HepG2 (cell line): ENCODE measurements around the gene OR6C4. TPM values are rescaled to one million over a fixed set of nuclear protein-coding genes. Genes with fewer than 3 reads are reported as not detected.
A peak's percentile ranks its signal among the peaks of the same experiment; 100 is the strongest.

ENCODE experiments used
- ATAC-seq: fragments of 200-7000 bp; cut with Tn5 transposase; 3 replicates; pipeline ENCODE4 v1.9.1; 2020; ENCODE audit warnings: mild to moderate bottlenecking, moderate library complexity
- BruUV-seq: library from RNA; stranded (reverse); fragments of 400-500 nt; replicated peaks from 2 replicates; lab custom pipeline; 2021; lab: Mats Ljungman, UMichigan
- CTCF ChIA-PET: fragments of 300-600 bp; formaldehyde crosslinking; extraction: SDS; loops from one replicate; lab custom pipeline; 2021; ENCODE audit warnings: low total read pairs, inconsistent platforms, low intra/inter-chr PET ratio; lab: Yijun Ruan, JAX
- POLR2A ChIA-PET: fragments of 350-600 bp; sonication (Branson Sonifier 250); formaldehyde crosslinking; loops from one replicate; lab custom pipeline; 2020; ENCODE audit warnings: antibody characterized with exemption, inconsistent platforms; lab: Yijun Ruan, JAX
- DNase-seq: peaks from one replicate; pipeline ENCODE4 v3.0.0-alpha.2; 2015; ENCODE audit warnings: low spot score
- FAIRE-seq: peaks from 3 replicates; lab custom pipeline; 2011; peaks lifted over from hg19 to GRCh38; lab: Jason Lieb, UNC
- H2AFZ ChIP-seq: one replicate; pipeline ENCODE4 v1.6.1; 2011; ENCODE audit warnings: low read length, inconsistent platforms
- H3K27ac ChIP-seq: fragments of 300-600 bp; 3 replicates; pipeline ENCODE4 v1.8.0; 2011; ENCODE audit warnings: mixed run types, mild to moderate bottlenecking, mixed read lengths, low read length, inconsistent platforms; ENCODE audit not compliant: insufficient read depth; ENCODE audit errors: extremely low read length
- H3K27me3 ChIP-seq, 2 experiments: fragments of 200-600 bp in 1 of 2; 2 replicates in 1 of 2; 3 replicates in 1 of 2; pipeline versions ENCODE4 v1.6.0 to v1.8.0; 2011; ENCODE audit warnings: low read length in 2 of 2, mild to moderate bottlenecking in 2 of 2, moderate library complexity in 2 of 2, inconsistent platforms in 1 of 2; ENCODE audit not compliant: insufficient read depth in 2 of 2, control insufficient read depth in 1 of 2
- H3K36me3 ChIP-seq, 2 experiments: fragments of 200-600 bp in 1 of 2; replicated peaks in 1 of 2; 2 replicates in 1 of 2; 3 replicates in 1 of 2; pipeline versions ENCODE4 v1.5.1 to v1.8.0; 2011; ENCODE audit warnings: low read length in 2 of 2, inconsistent platforms in 1 of 2; ENCODE audit not compliant: insufficient read depth in 2 of 2, control insufficient read depth in 1 of 2
- H3K4me1 ChIP-seq: 2 replicates; pipeline ENCODE4 v1.5.1; 2012; ENCODE audit warnings: low read length, inconsistent platforms; ENCODE audit not compliant: insufficient read depth
- H3K4me2 ChIP-seq: 2 replicates; pipeline ENCODE4 v1.6.0; 2011; ENCODE audit warnings: low read depth, low read length, inconsistent platforms
- H3K4me3 ChIP-seq, 3 experiments: fragments of 200-600 bp in 1 of 3; sonication (generic), shearing (Covaris generic) in 1 of 3; replicated peaks in 1 of 3; 2 replicates each; pipeline ENCODE4 v1.5.1; 2011 to 2016; ENCODE audit warnings: low read length in 3 of 3, inconsistent platforms in 2 of 3, low read depth in 2 of 3, mild to moderate bottlenecking in 2 of 3, control low read depth in 1 of 3, mixed read lengths in 1 of 3; ENCODE audit not compliant: insufficient read depth in 1 of 3
- H3K79me2 ChIP-seq: one replicate; pipeline ENCODE4 v1.6.1; 2011; ENCODE audit warnings: low read length, inconsistent platforms; ENCODE audit not compliant: insufficient read depth
- H3K9ac ChIP-seq: 2 replicates; pipeline ENCODE4 v1.6.0; 2011; ENCODE audit warnings: mild to moderate bottlenecking, low read depth, low read length, inconsistent platforms; ENCODE audit not compliant: insufficient read depth
- H3K9me3 ChIP-seq: 2 replicates; pipeline ENCODE4 v1.5.1; 2012; ENCODE audit warnings: mild to moderate bottlenecking, low read length
- H4K20me1 ChIP-seq: 2 replicates; pipeline ENCODE4 v1.6.0; 2011; ENCODE audit warnings: inconsistent platforms, mild to moderate bottlenecking, low read length, moderate library complexity; ENCODE audit not compliant: insufficient read depth
- AKNA ChIP-seq: sonication (generic); formaldehyde crosslinking; IDR thresholded peaks from 2 replicates; pipeline ENCODE4 v1.4.0; 2020; ENCODE audit warnings: missing genetic modification reagents, borderline replicate concordance
- KAT2B ChIP-seq: fragments of 150-350 bp; IDR thresholded peaks from 2 replicates; pipeline ENCODE4 v1.6.1; 2014; ENCODE audit warnings: low read depth, low read length, borderline replicate concordance
- MED1 ChIP-seq: sonication (generic); formaldehyde crosslinking; IDR thresholded peaks from 2 replicates; pipeline ENCODE4 v1.4.0; 2020; ENCODE audit warnings: missing genetic modification reagents
- SOX13 ChIP-seq, 3 experiments: fragments of 450-650 bp in 1 of 3; sonication (generic) in 1 of 3; formaldehyde crosslinking in 1 of 3; IDR thresholded peaks in 2 of 3; conservative IDR thresholded peaks in 1 of 3; 2 replicates each; pipeline versions ENCODE4 v1.5.0 to v1.6.1; 2016 to 2020; ENCODE audit warnings: antibody characterized with exemption in 1 of 3, mild to moderate bottlenecking in 1 of 3, missing compliant biosample characterization in 1 of 3, missing genetic modification reagents in 1 of 3, moderate library complexity in 1 of 3
- TERF1 ChIP-seq: sonication (generic); formaldehyde crosslinking; IDR thresholded peaks from 2 replicates; pipeline ENCODE4 v1.8.0; 2022; ENCODE audit warnings: mild to moderate bottlenecking, missing genetic modification reagents, moderate library complexity
- ZBTB34 ChIP-seq: sonication (generic); formaldehyde crosslinking; IDR thresholded peaks from 2 replicates; pipeline ENCODE4 v1.8.0; 2022; ENCODE audit warnings: mild to moderate bottlenecking, missing genetic modification reagents
- ZC3H13 ChIP-seq: sonication (generic); formaldehyde crosslinking; IDR thresholded peaks from 2 replicates; pipeline ENCODE4 v1.8.1; 2023; ENCODE audit warnings: mild to moderate bottlenecking, missing genetic modification reagents, moderate library complexity
- ZNF17 ChIP-seq: sonication (generic); formaldehyde crosslinking; IDR thresholded peaks from 2 replicates; pipeline ENCODE4 v1.5.0; 2020; ENCODE audit warnings: mild to moderate bottlenecking, missing genetic modification reagents
- ZNF383 ChIP-seq: sonication (generic); formaldehyde crosslinking; IDR thresholded peaks from 2 replicates; pipeline ENCODE4 v1.4.0; 2020; ENCODE audit warnings: missing genetic modification reagents, mild to moderate bottlenecking, borderline replicate concordance
- ZNF432 ChIP-seq: sonication (generic); formaldehyde crosslinking; IDR thresholded peaks from 2 replicates; pipeline ENCODE4 v1.5.0; 2020; ENCODE audit warnings: missing genetic modification reagents, mild to moderate bottlenecking, borderline replicate concordance
- ZNF576 ChIP-seq: sonication (generic); formaldehyde crosslinking; IDR thresholded peaks from 2 replicates; pipeline ENCODE4 v1.4.0; 2020; ENCODE audit warnings: mild to moderate bottlenecking, missing genetic modification reagents
- WGBS: methylation state at CpG from one replicate; pipeline ENCODE4 v1.1.6; 2017; ENCODE audit warnings: low lambda C conversion rate; 5-methylcytosine and 5-hydroxymethylcytosine counted together
- in situ Hi-C: cut with HindIII; loops from 2 replicates; pipeline ENCODE4 v1.10.0; 2017; ENCODE audit warnings: low pct_unique_long_range_greater_than_20kb; ENCODE audit not compliant: extremely low pct_ligation_motif_present
- intact Hi-C: fragments of 100-400 bp; cut with micrococcal nuclease; formaldehyde crosslinking; loops from one replicate; pipeline ENCODE4 v1.10.0; 2022; ENCODE audit not compliant: unreplicated experiment
- polyA plus RNA-seq, 8 experiments: library from polyadenylated mRNA; depleted of rRNA in 3 of 8; stranded (reverse) in 7 of 8; unstranded in 1 of 8; fragments of >200 nt; fragmentation: Illumina TruSeq in 4 of 8; extraction: Trizol in 4 of 8; gene quantifications; 2 replicates each; pipeline versions ENCODE4 v1.2.1 to v1.2.3, GENCODE V29; 2011 to 2016; ENCODE audit warnings: low read depth in 4 of 8, missing spikeins in 1 of 8, mixed read lengths in 1 of 8; ENCODE audit not compliant: insufficient read depth in 1 of 8
- total RNA-seq, 5 experiments: library from RNA; depleted of rRNA; stranded (reverse); fragments of >200 nt; fragmentation: Illumina TruSeq; extraction: Trizol; gene quantifications; 2 replicates each; pipeline ENCODE4 v1.2.3, GENCODE V29; 2016; ENCODE audit warnings: low read depth in 1 of 5

Gene OR6C4
- total and polyA plus RNA-seq, 2 of the 13 experiments (the other 11 are each of a cell fraction or from before 2014, with no cell fraction given): not detected

- H3K9me3 ChIP-seq: no peaks in the 10 kb centered on the region
- peak overlapping the region; percentile 86 for H3K27ac ChIP-seq
- no peaks in the 10 kb centered on the region for H4K20me1 ChIP-seq
- H3K36me3 ChIP-seq: no peaks in the 10 kb centered on the region
- peak overlapping the region; percentile 77 for H3K4me2 ChIP-seq
- in situ Hi-C loops (no loop called here), intact Hi-C loops (loop anchor here (5.0 kb wide), 1 partner anchor 53 kb away; no protein-coding TSS in a partner anchor)
- no peaks in the 10 kb centered on the region for H3K79me2 ChIP-seq
- peaks cover 49% of the 10 kb centered on the region for H3K4me1 ChIP-seq
- WGBS: 0% methylated on average over 2 of the region's 2 CpGs
- no peaks in the 10 kb centered on the region for H3K27me3 ChIP-seq
- H3K4me3 ChIP-seq: peak overlapping the region in 2 of 3 experiments; percentile 36 to 46; a peak in 2 of 6 replicates
- peak; percentile 98 for DNase-seq
- ATAC-seq: peak; percentile 99
- peak overlapping the region; percentile 50 for H3K9ac ChIP-seq
- no TSS peak for BruUV-seq
- ChIA-PET POLR2A (interaction anchor here (1.1 to 1.2 kb wide), 3 partner anchors 182 to 330 kb away, joined by 4 to 8 read pairs (median 4); partner anchors contain the start of genes BLOC1S1 and DNAJC14), CTCF (no interaction called here)
- H2AFZ ChIP-seq: no peak overlapping the region
- peak; percentile 91 for FAIRE-seq
- no peak for TF ChIP-seq KAT2B
- peak; percentile 73; the same call in 1 of the 2 replicates for TF ChIP-seq SOX13 (IDR thresholded peaks at IDR 0.05)
- peak in 1 of 2 experiments; percentile 93; a peak in 2 of 4 replicates for TF ChIP-seq SOX13 (CRISPR knock-in tag; conservative IDR thresholded peaks at IDR 0.05 in 1 of 2, IDR thresholded peaks at IDR 0.05 in 1 of 2)
- no peak for TF ChIP-seq ZC3H13 (CRISPR knock-in tag)
- TF ChIP-seq TERF1 (CRISPR knock-in tag): no peak
- TF ChIP-seq ZNF576 (CRISPR knock-in tag): no peak
- TF ChIP-seq ZNF383: no peak
- no peak for TF ChIP-seq ZNF432 (CRISPR knock-in tag)
- TF ChIP-seq AKNA (CRISPR knock-in tag): no peak
- TF ChIP-seq ZNF17 (CRISPR knock-in tag): no peak
- peak; percentile 70 for TF ChIP-seq MED1 (CRISPR knock-in tag)
- TF ChIP-seq ZBTB34: peak; percentile 90
Measured at GRCh38 chr12:55499810-55500252, 49.6 kb upstream of the OR6C4 start.
